NK-92 treated with Interleukin-12 subunit alpha and Interleukin-12 subunit beta, amount 100 ng/mL, for 24 hours (cell line): Measurements from ENCODE around the gene THOC6.
"Not testable (repeated sequence)": the region's sequence is repeated elsewhere in the genome, so short reads cannot be mapped to it uniquely, and the experiment has no call there.

Experiments
- DNase-seq: peaks from one replicate; lab custom pipeline; 2025; lab: John Stamatoyannopoulos, UW

Gene THOC6

DNA sequence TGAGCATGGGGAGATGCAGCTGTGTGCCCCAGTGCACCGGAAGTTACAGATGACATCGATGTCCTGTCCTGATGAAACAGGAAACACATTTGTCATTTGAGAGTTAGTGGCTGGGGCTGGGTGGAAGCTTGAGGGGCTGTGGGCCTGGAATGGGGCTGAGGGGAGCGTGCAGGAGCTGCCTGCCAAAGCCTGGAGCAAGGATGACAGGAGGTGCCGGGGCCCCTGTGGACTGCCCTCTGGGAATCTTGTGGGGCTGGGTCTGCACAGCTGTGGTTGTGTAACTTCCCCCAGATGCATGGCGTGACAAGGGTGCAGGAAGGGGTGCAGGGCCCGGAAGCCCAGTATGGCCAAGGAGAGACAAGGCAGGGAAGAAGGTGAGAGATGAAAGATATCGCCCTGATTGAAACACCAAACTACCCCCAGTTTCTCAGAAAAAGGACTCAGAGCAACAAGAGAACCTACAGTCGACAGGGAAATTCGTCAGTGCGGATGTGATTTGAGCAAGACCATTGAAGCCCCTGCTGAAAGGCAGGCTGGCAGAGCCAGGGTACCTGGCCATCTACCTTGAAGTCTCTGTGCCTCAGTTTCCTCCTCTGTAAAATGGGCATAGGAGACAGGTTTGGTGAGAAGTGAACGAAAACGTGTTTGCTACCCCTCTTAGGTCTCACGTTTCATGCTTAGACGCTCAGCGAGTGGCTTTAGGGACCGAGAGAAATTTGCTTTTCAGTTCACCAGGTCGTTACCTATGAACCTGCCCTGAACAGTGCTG, 31.3 kb downstream of the THOC6 start:
- peak; percentile 60 for DNase-seq

DNA sequence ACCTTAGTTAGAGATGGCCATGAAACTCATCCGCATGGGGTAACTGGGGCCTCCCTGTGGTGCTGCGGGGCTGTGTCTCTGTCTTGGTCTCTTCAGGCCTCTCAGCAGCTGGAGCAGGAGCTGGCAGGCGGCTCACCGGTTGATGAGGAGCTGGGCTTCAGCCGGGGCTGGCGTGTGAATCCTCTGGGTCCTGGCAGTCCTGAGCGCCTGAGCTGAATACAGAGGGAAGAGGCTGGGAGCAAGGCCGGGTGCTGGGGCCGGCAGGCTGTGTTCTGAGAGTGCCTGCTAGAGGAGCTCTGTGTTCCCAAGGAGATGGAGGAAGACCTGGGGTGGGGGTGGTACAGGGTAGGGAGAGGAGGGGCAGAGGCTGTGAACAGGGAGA, 31.9 kb downstream of the THOC6 start:
- not testable (repeated sequence) for DNase-seq

- DNase-seq, result no peak
Observed at GRCh38 chr16:3056336-3057180, 32.7 kb downstream of the THOC6 start.

DNA sequence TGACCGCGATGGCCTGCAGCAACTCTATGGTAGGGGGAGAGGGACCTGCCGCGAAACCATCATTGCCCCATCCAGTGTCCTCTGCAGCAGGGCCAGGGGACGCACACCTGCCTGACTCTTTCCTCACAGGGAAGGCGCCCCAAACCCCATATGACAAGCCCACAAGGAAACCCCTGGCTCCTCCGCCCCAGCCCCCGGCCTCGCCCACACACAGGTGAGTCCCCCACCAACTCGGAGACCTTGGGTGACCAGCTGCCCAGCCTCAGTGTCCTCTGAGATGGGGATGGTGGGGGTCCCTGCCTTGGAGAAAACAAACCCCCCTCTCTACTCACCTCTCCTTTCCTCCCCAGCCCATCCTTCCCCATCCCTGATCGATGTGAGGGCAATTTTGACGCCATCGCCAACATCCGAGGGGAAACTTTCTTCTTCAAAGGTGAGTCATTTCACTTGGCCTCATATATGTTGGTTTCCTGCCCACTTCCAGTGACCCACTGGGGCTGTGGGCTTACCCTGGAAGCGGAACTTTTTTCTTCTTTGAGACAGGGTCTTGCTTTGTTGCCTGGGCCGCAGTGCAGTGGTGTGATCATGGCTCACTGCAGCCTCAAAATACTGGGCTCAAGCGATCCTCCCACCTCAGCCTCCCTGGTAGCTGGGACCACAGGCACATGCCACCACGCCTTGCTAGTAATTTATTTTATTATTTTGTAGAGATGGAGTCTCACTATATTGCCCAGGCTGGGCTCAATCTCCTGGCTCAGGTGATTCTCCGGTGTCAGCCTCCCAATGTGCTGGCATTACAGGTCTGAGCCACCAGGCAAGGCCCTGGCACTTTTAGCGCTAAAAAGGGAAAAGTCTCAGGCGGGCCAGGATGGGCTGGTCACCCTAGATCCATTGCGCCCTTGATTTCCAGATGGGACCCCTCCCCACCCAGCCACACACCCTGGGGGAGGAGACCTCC, 33.6 kb downstream of the THOC6 start:
- DNase-seq, result no peak

GRCh38 chr16:3058139-3059030, 34.5 kb downstream of the THOC6 start:
- peak; percentile 73 for DNase-seq

- DNase-seq, result peak; percentile 86
Observed at GRCh38 chr16:3059041-3059722, 35.3 kb downstream of the THOC6 start.

DNA sequence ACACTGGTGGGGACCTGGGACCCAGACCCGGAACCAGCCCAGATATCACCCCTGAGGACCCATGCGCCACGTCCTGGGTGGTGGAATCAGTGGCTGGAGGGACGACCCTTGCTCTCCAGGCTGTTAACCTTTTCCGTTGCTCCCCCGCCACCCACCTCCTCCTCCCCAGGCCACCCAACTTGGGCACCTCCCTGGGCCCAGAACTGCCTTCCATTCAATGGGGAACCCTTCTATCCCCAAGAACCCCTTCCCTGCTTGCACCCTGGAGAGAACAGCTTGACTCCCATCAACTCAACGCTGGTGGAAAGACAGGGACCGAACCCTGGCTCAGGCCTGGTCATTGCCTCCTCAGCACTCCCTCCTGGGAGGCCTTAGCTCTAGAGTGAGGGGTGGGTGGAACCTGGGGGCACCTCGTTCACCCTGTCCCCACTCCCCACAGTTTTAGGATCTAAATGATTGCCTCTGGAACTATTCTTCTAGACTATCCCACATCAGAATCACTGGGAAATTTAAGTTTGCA, 35.9 kb downstream of the THOC6 start:
- no peak for DNase-seq

- no peak for DNase-seq
Observed at GRCh38 chr16:3060339-3061127, 36.7 kb downstream of the THOC6 start.

GRCh38 chr16:3062553-3062952, 38.7 kb downstream of the THOC6 start:
- no peak for DNase-seq

GRCh38 chr16:3063625-3064386, 40.0 kb downstream of the THOC6 start:
- DNase-seq, result no peak

GRCh38 chr16:3065069-3065741, 41.4 kb downstream of the THOC6 start, which contains the start of gene IL32:
IL32 (plus strand) TSS chr16:3065640; CDS start chr16:3065812, 172 bp downstream.
- DNase-seq, result peak; percentile 58

DNA sequence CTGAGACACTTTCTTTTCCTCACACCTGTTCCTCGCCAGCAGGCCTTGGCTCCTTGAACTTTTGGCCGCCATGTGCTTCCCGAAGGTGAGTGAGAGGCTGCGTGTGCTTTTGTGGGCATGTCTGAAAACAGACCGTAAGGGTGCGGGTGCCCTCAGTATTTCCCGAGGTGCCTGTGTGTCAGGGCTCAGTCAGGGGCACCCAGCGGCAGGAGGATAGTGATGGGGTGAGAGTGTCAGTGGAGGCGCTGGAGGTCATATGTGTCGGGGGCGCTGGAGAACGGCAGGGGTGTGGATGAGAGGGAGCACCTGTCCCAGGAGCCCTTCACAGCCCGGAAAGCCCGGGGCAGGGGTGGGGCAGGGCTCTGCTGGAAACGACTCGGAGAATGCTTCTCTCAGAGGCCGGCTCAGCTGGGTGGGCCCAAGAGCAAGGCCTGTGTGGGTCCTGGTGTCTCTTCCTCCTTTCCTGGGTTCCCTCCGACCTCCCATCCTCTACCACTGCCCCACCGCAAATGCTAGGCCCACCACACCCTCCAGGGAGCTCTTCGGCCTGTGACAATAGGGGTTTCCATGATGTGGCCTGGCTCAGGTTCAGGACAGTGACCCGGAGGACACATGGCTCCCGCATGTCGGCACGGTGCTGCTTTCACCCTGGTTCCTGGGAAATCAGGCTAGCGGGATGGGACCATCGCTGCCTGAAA, 42.1 kb downstream of the THOC6 start:
- DNase-seq, result no peak

GRCh38 chr16:3066440-3066748, 42.6 kb downstream of the THOC6 start:
- DNase-seq, result no peak

DNA sequence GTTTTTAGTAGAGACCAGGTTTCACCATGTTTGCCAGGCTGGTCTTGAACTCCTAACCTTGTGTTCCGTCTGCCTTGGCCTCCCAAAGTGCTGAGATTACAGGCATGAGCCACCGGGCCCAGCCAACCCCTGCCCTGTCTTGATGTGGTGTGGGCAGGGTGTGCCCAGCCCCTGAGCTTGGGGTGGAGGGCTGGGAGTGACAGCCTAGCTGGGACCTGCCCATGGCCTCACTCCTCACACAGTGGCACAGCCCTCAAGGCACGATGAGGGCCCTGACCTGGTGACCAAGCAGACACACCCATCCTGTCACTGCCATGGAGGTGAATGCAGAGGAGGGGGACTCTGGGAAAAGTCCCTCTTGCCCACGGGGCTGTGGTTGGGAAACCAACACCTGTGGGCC, 44.7 kb downstream of the THOC6 start:
- DNase-seq, result no peak

- DNase-seq, result not testable (repeated sequence)
Observed at GRCh38 chr16:3069146-3069545, 45.3 kb downstream of the THOC6 start.

DNA sequence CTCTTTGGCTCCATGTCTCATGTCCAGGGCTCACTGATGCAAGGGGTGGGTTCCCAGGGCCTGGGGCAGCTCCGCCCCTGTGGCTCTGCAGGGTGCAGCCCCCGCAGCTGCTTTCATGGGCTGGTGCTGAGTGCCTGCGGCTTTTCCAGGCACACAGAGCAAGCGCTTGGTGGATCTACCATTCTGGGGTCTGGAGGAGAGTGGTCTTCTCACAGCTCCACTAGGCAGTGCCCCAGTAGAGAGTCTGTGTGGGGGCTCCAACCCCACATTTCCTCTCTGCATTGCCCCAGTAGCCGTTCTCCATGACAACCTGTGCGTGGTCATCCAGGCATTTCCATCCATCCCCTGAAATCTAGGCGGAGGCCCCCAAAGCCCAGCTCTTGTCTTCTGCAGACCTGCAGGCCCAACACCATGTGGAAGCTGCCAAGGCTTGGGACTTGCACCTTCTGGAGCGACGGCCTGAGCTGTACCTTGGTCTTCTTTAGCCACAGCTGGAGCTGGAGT, 46.8 kb downstream of the THOC6 start:
- DNase-seq, result no peak

- DNase-seq, result no peak
Observed at GRCh38 chr16:3071655-3072054, 47.8 kb downstream of the THOC6 start.
